Cardiac fibroblast (primary cell): ENCODE results near the gene CDK14.

Experiments used
- DNase-seq, 2 donors: peaks; one replicate each; pipeline versions ENCODE4 v3.0.0 to v3.0.0-alpha.2; 2010; ENCODE audit warnings: low read depth in 2 of 2
- H3K4me3 ChIP-seq, 2 donors: replicated peaks in 1 of 2; 1 replicate in 1 of 2; 2 replicates in 1 of 2; pipeline ENCODE4 v1.5.1; 2011; ENCODE audit warnings: low read depth in 2 of 2, low read length in 2 of 2, mild to moderate bottlenecking in 2 of 2, moderate library complexity in 1 of 2
- CTCF ChIP-seq: IDR thresholded peaks from one replicate; pipeline ENCODE4 v1.5.1; 2011; ENCODE audit warnings: low read depth, mild to moderate bottlenecking, low read length, inconsistent platforms

The CDK14 gene

GRCh38 chr7:90660100-90660499 lies 64.0 kb downstream of the CDK14 start:
- no peak overlapping the region for H3K4me3 ChIP-seq
- no peak for DNase-seq
- no peak for TF ChIP-seq CTCF

- no peak overlapping the region for H3K4me3 ChIP-seq
- peak in 1 of 2 donors; percentile 41 for DNase-seq
- TF ChIP-seq CTCF, result no peak
These were observed 64.7 kb downstream of the CDK14 start for GRCh38 chr7:90660819-90661218.

GRCh38 chr7:90661290-90662151 lies 65.4 kb downstream of the CDK14 start:
- TF ChIP-seq CTCF, result no peak
- DNase-seq, result peak; percentile 58 to 64
- no peak overlapping the region for H3K4me3 ChIP-seq

DNA sequence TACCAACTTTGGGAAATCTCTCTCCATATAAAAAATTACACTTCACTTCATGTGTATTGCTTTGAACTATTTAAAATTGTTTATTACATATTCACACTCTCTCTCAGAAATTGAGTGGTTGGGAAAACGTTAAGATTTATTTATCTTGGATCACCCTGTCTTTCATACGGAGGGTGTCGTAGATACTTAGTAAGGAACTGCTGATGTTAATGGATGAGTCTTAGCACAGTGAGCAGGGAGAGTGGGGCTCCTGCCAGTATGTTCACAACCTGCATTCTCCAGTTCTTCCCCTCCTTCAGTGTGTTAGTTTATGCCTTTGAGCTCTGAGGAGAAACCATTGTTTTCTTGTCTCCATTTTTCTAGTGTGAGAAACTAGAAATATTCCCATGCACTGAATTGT lies 67.1 kb downstream of the CDK14 start:
- no peak for TF ChIP-seq CTCF
- peak in 1 of 2 donors; percentile 18 for DNase-seq
- H3K4me3 ChIP-seq, result no peak overlapping the region

DNA sequence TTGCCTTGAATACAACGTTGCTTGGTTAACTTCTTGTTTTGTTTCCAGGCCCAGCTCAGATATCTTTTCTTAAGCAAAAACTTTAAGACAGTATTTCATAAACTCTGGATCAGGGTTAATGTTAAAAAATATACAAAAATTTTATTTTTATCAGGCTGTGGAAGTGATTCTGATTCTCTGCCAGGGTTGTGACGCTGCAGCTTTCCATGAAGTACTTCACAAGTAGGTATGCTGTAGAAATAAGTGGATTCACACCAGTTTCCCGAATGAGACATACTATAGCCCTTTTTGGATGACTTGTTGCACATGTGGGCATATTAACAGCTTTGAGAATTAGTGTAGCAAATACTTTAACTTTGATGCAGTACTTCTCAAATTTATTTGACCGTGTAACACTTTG lies 70.1 kb downstream of the CDK14 start:
- TF ChIP-seq CTCF, result no peak
- no peak overlapping the region for H3K4me3 ChIP-seq
- DNase-seq, result peak; percentile 64 to 96

DNA sequence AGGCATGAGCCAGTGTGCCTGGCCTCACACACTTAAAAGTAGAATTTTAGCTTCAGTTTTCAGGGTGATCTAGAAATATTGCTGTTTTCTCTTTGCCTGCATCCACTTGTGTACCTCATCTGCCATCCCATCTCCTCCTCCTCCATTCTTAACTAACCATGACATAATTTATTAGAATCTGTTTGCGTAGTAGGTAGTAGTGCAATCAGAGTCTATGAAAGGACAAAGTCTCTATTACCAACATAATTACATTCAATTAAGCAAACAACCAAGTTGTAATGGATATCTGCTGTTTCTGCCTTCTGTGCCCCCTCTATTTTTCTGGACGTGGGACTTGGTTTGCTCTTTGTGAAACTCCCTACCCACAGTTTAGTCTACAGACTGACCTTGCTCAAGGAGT lies 72.9 kb downstream of the CDK14 start:
- DNase-seq, result no peak
- H3K4me3 ChIP-seq, result no peak overlapping the region
- no peak for TF ChIP-seq CTCF
